Measurements from ENCODE around the gene SCD. TPM values are rescaled to one million over a fixed set of nuclear protein-coding genes. Genes with fewer than 3 reads are reported as not detected.
"Not testable (repeated sequence)": the region's sequence is repeated elsewhere in the genome, so short reads cannot be mapped to it uniquely, and the experiment has no call there.

Gene SCD
- 100 to 1,000 TPM in 1 of 2 donors, 10 to 100 TPM in 1; 14.3 to 128 TPM for total RNA-seq

DNA sequence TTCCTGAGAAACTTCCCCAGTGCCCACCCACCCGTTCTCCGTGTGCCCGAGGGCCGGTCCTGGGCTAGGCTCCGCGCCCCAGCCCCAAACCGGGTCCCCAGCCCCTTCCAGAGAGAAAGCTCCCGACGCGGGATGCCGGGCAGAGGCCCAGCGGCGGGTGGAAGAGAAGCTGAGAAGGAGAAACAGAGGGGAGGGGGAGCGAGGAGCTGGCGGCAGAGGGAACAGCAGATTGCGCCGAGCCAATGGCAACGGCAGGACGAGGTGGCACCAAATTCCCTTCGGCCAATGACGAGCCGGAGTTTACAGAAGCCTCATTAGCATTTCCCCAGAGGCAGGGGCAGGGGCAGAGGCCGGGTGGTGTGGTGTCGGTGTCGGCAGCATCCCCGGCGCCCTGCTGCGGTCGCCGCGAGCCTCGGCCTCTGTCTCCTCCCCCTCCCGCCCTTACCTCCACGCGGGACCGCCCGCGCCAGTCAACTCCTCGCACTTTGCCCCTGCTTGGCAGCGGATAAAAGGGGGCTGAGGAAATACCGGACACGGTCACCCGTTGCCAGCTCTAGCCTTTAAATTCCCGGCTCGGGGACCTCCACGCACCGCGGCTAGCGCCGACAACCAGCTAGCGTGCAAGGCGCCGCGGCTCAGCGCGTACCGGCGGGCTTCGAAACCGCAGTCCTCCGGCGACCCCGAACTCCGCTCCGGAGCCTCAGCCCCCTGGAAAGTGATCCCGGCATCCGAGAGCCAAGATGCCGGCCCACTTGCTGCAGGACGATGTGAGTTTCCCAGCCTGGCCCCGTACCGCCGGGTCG is at the start of gene SCD:
Gene SCD, plus strand, starts transcription at position 469 of the 803 bp plus-strand sequence. Its CDS starts 272 bp downstream, at position 741.
- no peaks in the 10 kb centered on the region for H3K9me3 ChIP-seq
- no peaks in the 10 kb centered on the region for H3K27me3 ChIP-seq
- DNase-seq: peak; percentile 59 to 83 (median 74)
- no peaks in the 10 kb centered on the region for H3K36me3 ChIP-seq (replicated peaks in 1 of 2; ENCODE audit: insufficient read depth in 1 of 2, low read depth in 2 of 2)
- intact Hi-C loops (cut with DNase I): no loop called here
- no peak within 1 kb of the TSS for H3K27ac ChIP-seq
- TF ChIP-seq CTCF (IDR thresholded peaks at IDR 0.05): no peak
- TF ChIP-seq POLR2A (IDR thresholded peaks at IDR 0.05): peak in 2 of 3 donors; percentile 34 to 68
- WGBS, 2 donors: 0% methylated on average over 13 to 68 of the region's 73 CpGs
- ATAC-seq: peak; percentile 79
- peak within 1 kb of the TSS; percentile 13 to 41 for H3K4me3 ChIP-seq
- peaks cover 21% of the 10 kb centered on the region for H3K4me1 ChIP-seq

GRCh38 chr10:100297242-100297641 is 49.8 kb upstream of the SCD start:
- Histone ChIP-seq H3K27me3 (no peaks in the 10 kb centered on the region), H3K9me3 (no peaks in the 10 kb centered on the region), H3K4me1 (no peaks in the 10 kb centered on the region), H3K36me3 (replicated peaks in 1 of 2; ENCODE audit: insufficient read depth in 1 of 2, low read depth in 2 of 2) (no peaks in the 10 kb centered on the region), H3K4me3 (no peak overlapping the region), H3K27ac (no peak overlapping the region)
- no peak for ATAC-seq
- intact Hi-C loops (cut with DNase I): no loop called here
- 47 to 79% methylated on average over 8 to 9 of the region's 9 CpGs for WGBS, 2 donors
- no peak for DNase-seq
- no peak for TF ChIP-seq CTCF (IDR thresholded peaks at IDR 0.05)
- no peak for TF ChIP-seq POLR2A (IDR thresholded peaks at IDR 0.05)

DNA sequence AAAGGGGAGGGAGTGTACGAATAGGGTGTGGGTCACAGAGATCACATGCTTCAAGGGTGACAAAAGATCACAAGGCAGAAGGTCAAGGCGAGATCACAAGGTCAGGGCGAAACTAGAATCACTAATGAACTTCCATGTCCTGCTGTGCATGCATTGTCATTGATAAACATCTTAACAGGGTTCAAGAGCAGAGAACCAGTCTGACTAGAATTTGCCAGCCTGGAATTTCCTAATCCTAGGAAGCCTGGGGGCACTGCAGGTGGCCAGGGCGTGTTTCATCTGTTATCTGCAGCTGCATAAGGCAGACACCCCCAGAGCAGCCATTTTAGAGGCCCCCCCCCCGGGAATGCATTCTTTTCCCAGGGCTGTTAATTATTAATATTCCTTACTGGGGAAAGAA is 45.9 kb upstream of the SCD start:
- H3K27me3 ChIP-seq; intact Hi-C loops (cut with DNase I); ATAC-seq; H3K4me1 ChIP-seq; H3K36me3 ChIP-seq (replicated peaks in 1 of 2; ENCODE audit: insufficient read depth in 1 of 2, low read depth in 2 of 2); DNase-seq; H3K27ac ChIP-seq; H3K4me3 ChIP-seq; H3K9me3 ChIP-seq: not testable (repeated sequence)
- WGBS, 2 donors: 39 to 42% methylated on average over 4 to 5 of the region's 5 CpGs

DNA sequence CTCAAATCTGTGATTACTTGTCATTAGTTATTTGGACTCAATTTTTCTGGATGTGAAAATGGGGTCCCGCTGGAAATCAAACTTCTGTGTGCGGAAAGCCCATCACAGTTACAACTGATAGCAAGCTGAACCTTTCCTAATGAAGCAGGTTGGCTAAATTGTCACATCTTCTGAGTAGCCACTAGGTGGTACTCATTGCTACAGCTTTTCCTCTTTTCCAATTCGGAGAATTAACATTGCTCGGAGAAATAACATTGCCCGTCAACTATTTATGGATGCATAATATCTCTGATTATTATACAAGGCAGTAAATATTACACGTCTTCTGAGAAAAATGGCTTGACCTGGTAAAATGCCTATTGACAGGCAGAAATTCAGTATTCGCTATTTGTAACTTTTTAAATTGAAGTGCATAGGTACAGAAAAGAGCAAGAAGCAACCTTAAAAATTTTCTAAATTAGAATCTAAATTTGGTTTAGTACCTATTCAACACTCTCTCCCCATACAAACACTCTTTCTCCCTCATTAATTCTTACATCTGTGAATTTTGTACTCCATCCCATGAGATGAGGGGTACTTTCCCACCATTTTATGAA is 43.2 kb upstream of the SCD start:
- TF ChIP-seq POLR2A (IDR thresholded peaks at IDR 0.05): no peak
- peak; percentile 9 to 49 (median 47) for TF ChIP-seq CTCF (IDR thresholded peaks at IDR 0.05)
- Histone ChIP-seq H3K4me1 (no peaks in the 10 kb centered on the region), H3K27me3 (no peaks in the 10 kb centered on the region), H3K9me3 (no peaks in the 10 kb centered on the region), H3K4me3 (no peak overlapping the region), H3K27ac (no peak overlapping the region), H3K36me3 (replicated peaks in 1 of 2; ENCODE audit: insufficient read depth in 1 of 2, low read depth in 2 of 2) (no peaks in the 10 kb centered on the region)
- intact Hi-C loops (cut with DNase I): no loop called here
- ATAC-seq (peak; percentile 42), DNase-seq (no peak)
- 14 to 16% methylated on average over 7 of the region's 7 CpGs for WGBS, 2 donors

- no peak for TF ChIP-seq CTCF (IDR thresholded peaks at IDR 0.05)
- no peak for TF ChIP-seq POLR2A (IDR thresholded peaks at IDR 0.05)
- Histone ChIP-seq H3K4me3 (no peak overlapping the region), H3K36me3 (replicated peaks in 1 of 2; ENCODE audit: insufficient read depth in 1 of 2, low read depth in 2 of 2) (no peaks in the 10 kb centered on the region), H3K27me3 (no peaks in the 10 kb centered on the region), H3K4me1 (no peaks in the 10 kb centered on the region), H3K9me3 (no peaks in the 10 kb centered on the region), H3K27ac (no peak overlapping the region)
- DNase-seq (no peak), ATAC-seq (no peak)
- 60 to 73% methylated on average over 3 of the region's 3 CpGs for WGBS, 2 donors
- intact Hi-C loops (cut with DNase I): no loop called here
Observed at GRCh38 chr10:100304414-100304813, 42.6 kb upstream of the SCD start.
